HEK293 (cell line): Measurements from ENCODE around the gene TMEM212.
"Not testable (repeated sequence)": the region's sequence is repeated elsewhere in the genome, so short reads cannot be mapped to it uniquely, and the experiment has no call there.

ENCODE experiments used
- CTCF ChIA-PET: fragments of 350-600 bp; formaldehyde crosslinking; extraction: SDS; loops from one replicate; lab custom pipeline; 2021; ENCODE audit warnings: antibody characterized with exemption; lab: Yijun Ruan, JAX
- POLR2A ChIA-PET: fragments of 300-600 bp; formaldehyde crosslinking; extraction: SDS; loops from one replicate; lab custom pipeline; 2020; ENCODE audit warnings: antibody characterized with exemption, inconsistent platforms; lab: Yijun Ruan, JAX
- H3K27ac ChIP-seq: fragments of 200-500 bp; sonication (Bioruptor generic); 2 replicates; pipeline ENCODE4 v1.5.1; 2014; ENCODE audit warnings: low read depth, low read length, control low read depth, inconsistent platforms; ENCODE audit errors: extremely low read depth
- H3K36me3 ChIP-seq, 2 experiments: fragments of 200-500 bp in 1 of 2; sonication (Bioruptor generic) in 1 of 2; 1 replicate in 1 of 2; 2 replicates in 1 of 2; pipeline ENCODE4 v1.5.1; 2014 to 2017; ENCODE audit warnings: inconsistent platforms in 2 of 2, low read length in 2 of 2; ENCODE audit not compliant: control insufficient read depth in 2 of 2, insufficient read depth in 1 of 2
- H3K4me1 ChIP-seq: fragments of 200-500 bp; sonication (Bioruptor generic); 2 replicates; pipeline ENCODE4 v1.5.1; 2014; ENCODE audit warnings: mild to moderate bottlenecking, low read length, inconsistent platforms; ENCODE audit not compliant: control insufficient read depth, insufficient read depth
- H3K4me3 ChIP-seq: 2 replicates; pipeline ENCODE4 v1.5.1; 2011; ENCODE audit warnings: low read depth, mild to moderate bottlenecking, control low read depth, low read length, moderate library complexity
- H3K9me3 ChIP-seq: fragments of 200-500 bp; sonication (Bioruptor generic); 2 replicates; pipeline ENCODE4 v1.5.1; 2014; ENCODE audit warnings: low read depth, low read length, inconsistent platforms; ENCODE audit not compliant: control insufficient read depth, insufficient read depth
- YY1 ChIP-seq: fragments of 450-650 bp; formaldehyde crosslinking; IDR thresholded peaks from 2 replicates; pipeline ENCODE4 v1.5.1; 2018; ENCODE audit warnings: missing biosample characterization, missing genetic modification characterization
- YY2 ChIP-seq: fragments of 450-650 bp; formaldehyde crosslinking; IDR thresholded peaks from 2 replicates; pipeline ENCODE4 v1.5.1; 2016; ENCODE audit warnings: missing biosample characterization, missing genetic modification characterization
- ZBTB10 ChIP-seq: fragments of 450-650 bp; formaldehyde crosslinking; IDR thresholded peaks from 2 replicates; pipeline ENCODE4 v1.5.1; 2016; ENCODE audit warnings: missing biosample characterization, missing genetic modification characterization
- ZNF146 ChIP-seq: fragments of 450-650 bp; formaldehyde crosslinking; IDR thresholded peaks from 2 replicates; pipeline ENCODE4 v1.5.1; 2016; ENCODE audit warnings: missing biosample characterization, missing genetic modification characterization
- ZNF26 ChIP-seq: fragments of 450-650 bp; formaldehyde crosslinking; IDR thresholded peaks from 2 replicates; pipeline ENCODE4 v1.5.1; 2016; ENCODE audit warnings: missing biosample characterization, missing genetic modification characterization
- ZNF292 ChIP-seq: fragments of 450-650 bp; formaldehyde crosslinking; IDR thresholded peaks from 2 replicates; pipeline ENCODE4 v1.5.1; 2016; ENCODE audit warnings: low read depth, missing biosample characterization, missing genetic modification characterization, borderline replicate concordance
- ZNF548 ChIP-seq: fragments of 450-650 bp; formaldehyde crosslinking; IDR thresholded peaks from 2 replicates; pipeline ENCODE4 v1.5.1; 2016; ENCODE audit warnings: missing biosample characterization, missing genetic modification characterization
- ZNF747 ChIP-seq: fragments of 450-650 bp; formaldehyde crosslinking; IDR thresholded peaks from 2 replicates; pipeline ENCODE4 v1.5.1; 2016; ENCODE audit warnings: missing biosample characterization, missing genetic modification characterization
- ZNF792 ChIP-seq: fragments of 450-650 bp; formaldehyde crosslinking; IDR thresholded peaks from 2 replicates; pipeline ENCODE4 v1.5.1; 2016; ENCODE audit warnings: missing biosample characterization, missing genetic modification characterization
- ZSCAN30 ChIP-seq: fragments of 450-650 bp; IDR thresholded peaks from 2 replicates; pipeline ENCODE4 v1.5.1; 2018; ENCODE audit warnings: missing biosample characterization, mild to moderate bottlenecking, missing genetic modification characterization, moderate library complexity
- TF ChIP-seq, protein P1 (sequence below): fragments of 450-650 bp; formaldehyde crosslinking; IDR thresholded peaks from 2 replicates; pipeline ENCODE4 v1.5.1; 2016; ENCODE audit warnings: missing biosample characterization, missing genetic modification characterization
- TF ChIP-seq, protein P2 (sequence below): fragments of 450-650 bp; formaldehyde crosslinking; IDR thresholded peaks from 2 replicates; pipeline ENCODE4 v1.5.1; 2016; ENCODE audit warnings: missing biosample characterization, missing genetic modification characterization
- TF ChIP-seq, protein P3 (sequence below): fragments of 450-650 bp; formaldehyde crosslinking; IDR thresholded peaks from 2 replicates; pipeline ENCODE4 v1.5.1; 2017; ENCODE audit warnings: missing biosample characterization, missing genetic modification characterization

The TMEM212 gene

DNA sequence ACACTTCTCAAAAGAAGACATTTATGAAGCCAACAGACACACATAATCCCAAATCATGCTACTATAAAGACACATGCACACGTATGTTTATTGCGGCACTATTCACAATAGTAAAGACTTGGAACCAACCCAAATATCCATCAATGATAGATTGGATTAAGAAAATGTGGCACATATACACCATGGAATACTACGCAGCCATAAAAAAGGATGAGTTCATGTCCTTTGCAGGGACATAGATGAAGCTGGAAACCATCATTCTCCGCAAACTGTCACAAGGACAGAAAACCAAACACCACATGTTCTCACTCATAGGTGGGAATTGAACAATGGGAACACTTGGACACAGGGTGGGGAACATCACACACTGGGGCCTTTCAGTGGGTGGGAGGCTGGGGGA is 15.6 kb downstream of the TMEM212 start:
- H3K4me3 ChIP-seq, POLR2A ChIA-PET, CTCF ChIA-PET, H3K9me3 ChIP-seq, H3K36me3 ChIP-seq, H3K4me1 ChIP-seq, H3K27ac ChIP-seq: not testable (repeated sequence)
- peak; percentile 87 for TF ChIP-seq ZNF146 (tag by site-specific recombination)
- TF ChIP-seq, protein P1, sequence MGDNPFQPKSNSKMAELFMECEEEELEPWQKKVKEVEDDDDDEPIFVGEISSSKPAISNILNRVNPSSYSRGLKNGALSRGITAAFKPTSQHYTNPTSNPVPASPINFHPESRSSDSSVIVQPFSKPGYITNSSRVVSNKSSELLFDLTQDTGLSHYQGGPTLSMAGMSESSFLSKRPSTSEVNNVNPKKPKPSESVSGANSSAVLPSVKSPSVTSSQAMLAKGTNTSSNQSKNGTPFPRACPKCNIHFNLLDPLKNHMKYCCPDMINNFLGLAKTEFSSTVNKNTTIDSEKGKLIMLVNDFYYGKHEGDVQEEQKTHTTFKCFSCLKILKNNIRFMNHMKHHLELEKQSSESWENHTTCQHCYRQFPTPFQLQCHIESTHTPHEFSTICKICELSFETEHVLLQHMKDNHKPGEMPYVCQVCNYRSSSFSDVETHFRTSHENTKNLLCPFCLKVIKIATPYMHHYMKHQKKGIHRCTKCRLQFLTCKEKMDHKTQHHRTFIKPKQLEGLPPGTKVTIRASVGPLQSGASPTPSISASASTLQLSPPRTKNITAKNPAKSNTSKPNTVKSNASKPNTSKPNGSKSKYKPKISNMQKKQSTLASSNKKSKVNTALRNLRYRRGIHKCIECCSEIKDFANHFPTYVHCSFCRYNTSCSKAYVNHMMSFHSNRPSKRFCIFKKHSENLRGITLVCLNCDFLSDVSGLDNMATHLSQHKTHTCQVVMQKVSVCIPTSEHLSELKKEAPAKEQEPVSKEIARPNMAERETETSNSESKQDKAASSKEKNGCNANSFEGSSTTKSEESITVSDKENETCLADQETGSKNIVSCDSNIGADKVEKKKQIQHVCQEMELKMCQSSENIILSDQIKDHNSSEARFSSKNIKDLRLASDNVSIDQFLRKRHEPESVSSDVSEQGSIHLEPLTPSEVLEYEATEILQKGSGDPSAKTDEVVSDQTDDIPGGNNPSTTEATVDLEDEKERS (tag by site-specific recombination) = peak; percentile 77; the same call in 1 of the 2 replicates

GRCh38 chr3:171860830-171861535 is 17.8 kb downstream of the TMEM212 start:
- no peak for TF ChIP-seq ZBTB10
- no peak for TF ChIP-seq ZNF747 (tag by site-specific recombination)
- no peak for TF ChIP-seq ZNF548 (tag by site-specific recombination)
- TF ChIP-seq ZNF792 (tag by site-specific recombination) = no peak
- TF ChIP-seq ZSCAN30 (tag by site-specific recombination) = no peak
- no peak for TF ChIP-seq YY1 (tag by site-specific recombination)
- TF ChIP-seq ZNF292 (tag by site-specific recombination) = no peak
- TF ChIP-seq, protein P2, sequence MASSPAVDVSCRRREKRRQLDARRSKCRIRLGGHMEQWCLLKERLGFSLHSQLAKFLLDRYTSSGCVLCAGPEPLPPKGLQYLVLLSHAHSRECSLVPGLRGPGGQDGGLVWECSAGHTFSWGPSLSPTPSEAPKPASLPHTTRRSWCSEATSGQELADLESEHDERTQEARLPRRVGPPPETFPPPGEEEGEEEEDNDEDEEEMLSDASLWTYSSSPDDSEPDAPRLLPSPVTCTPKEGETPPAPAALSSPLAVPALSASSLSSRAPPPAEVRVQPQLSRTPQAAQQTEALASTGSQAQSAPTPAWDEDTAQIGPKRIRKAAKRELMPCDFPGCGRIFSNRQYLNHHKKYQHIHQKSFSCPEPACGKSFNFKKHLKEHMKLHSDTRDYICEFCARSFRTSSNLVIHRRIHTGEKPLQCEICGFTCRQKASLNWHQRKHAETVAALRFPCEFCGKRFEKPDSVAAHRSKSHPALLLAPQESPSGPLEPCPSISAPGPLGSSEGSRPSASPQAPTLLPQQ (tag by site-specific recombination) = no peak
- TF ChIP-seq YY2 (tag by site-specific recombination) = no peak
- TF ChIP-seq, protein P3, sequence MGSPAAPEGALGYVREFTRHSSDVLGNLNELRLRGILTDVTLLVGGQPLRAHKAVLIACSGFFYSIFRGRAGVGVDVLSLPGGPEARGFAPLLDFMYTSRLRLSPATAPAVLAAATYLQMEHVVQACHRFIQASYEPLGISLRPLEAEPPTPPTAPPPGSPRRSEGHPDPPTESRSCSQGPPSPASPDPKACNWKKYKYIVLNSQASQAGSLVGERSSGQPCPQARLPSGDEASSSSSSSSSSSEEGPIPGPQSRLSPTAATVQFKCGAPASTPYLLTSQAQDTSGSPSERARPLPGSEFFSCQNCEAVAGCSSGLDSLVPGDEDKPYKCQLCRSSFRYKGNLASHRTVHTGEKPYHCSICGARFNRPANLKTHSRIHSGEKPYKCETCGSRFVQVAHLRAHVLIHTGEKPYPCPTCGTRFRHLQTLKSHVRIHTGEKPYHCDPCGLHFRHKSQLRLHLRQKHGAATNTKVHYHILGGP (tag by site-specific recombination) = no peak
- no peak for TF ChIP-seq ZNF26 (tag by site-specific recombination)
- Histone ChIP-seq H3K27ac (no peak overlapping the region), H3K36me3 (no peaks in the 10 kb centered on the region), H3K4me1 (no peaks in the 10 kb centered on the region), H3K9me3 (no peaks in the 10 kb centered on the region), H3K4me3 (no peak overlapping the region)
- CTCF ChIA-PET = no interaction called here
- POLR2A ChIA-PET = no interaction called here
